Glutamatergic neuron (in vitro differentiated cells): ENCODE measurements around the gene P2RY6. TPM values are rescaled to one million over a fixed set of nuclear protein-coding genes. Genes with fewer than 3 reads are reported as not detected.
A peak's percentile ranks its signal among the peaks of the same experiment; 100 is the strongest.

Experiments used
- DNase-seq: peaks from one replicate; pipeline ENCODE4 v3.0.0; 2022
- H3K27ac Mint-ChIP-seq: one replicate; pipeline ENCODE4 v1.8.0; 2020; ENCODE audit warnings: mild to moderate bottlenecking, mixed read lengths, inconsistent platforms; ENCODE audit not compliant: unreplicated experiment
- H3K27me3 Mint-ChIP-seq: one replicate; pipeline ENCODE4 v1.8.0; 2020; ENCODE audit warnings: mild to moderate bottlenecking, moderate library complexity, mixed read lengths, inconsistent platforms; ENCODE audit not compliant: unreplicated experiment
- H3K36me3 Mint-ChIP-seq: one replicate; pipeline ENCODE4 v1.8.0; 2020; ENCODE audit warnings: mild to moderate bottlenecking, mixed read lengths, inconsistent platforms; ENCODE audit not compliant: unreplicated experiment
- H3K4me1 Mint-ChIP-seq: one replicate; pipeline ENCODE4 v1.8.0; 2020; ENCODE audit warnings: mild to moderate bottlenecking, low read depth, mixed read lengths, inconsistent platforms; ENCODE audit not compliant: unreplicated experiment
- H3K4me3 Mint-ChIP-seq: one replicate; pipeline ENCODE4 v1.8.0; 2020; ENCODE audit warnings: mild to moderate bottlenecking, mixed read lengths, inconsistent platforms; ENCODE audit not compliant: unreplicated experiment
- H3K9me3 Mint-ChIP-seq: one replicate; pipeline ENCODE4 v1.8.0; 2020; ENCODE audit warnings: mild to moderate bottlenecking, moderate library complexity, mixed read lengths, inconsistent platforms; ENCODE audit not compliant: unreplicated experiment
- total RNA-seq: library from RNA; stranded (reverse); fragmentation: NEBNext Ultra II Directional; extraction: Animal tissue kit (Norgen Biotek cat#: 25700); gene quantifications from one replicate; pipeline ENCODE4 v1.2.1, GENCODE V29; 2021; ENCODE audit not compliant: unreplicated experiment
- TF ChIP-seq, protein P1 (sequence below): fragments of 200-600 bp; sonication (generic); IDR thresholded peaks from one replicate; pipeline ENCODE4 v1.5.0; 2021; ENCODE audit not compliant: partially characterized antibody, unreplicated experiment

The P2RY6 gene
- total RNA-seq, 1 donor from 2014 or later = not detected

DNA sequence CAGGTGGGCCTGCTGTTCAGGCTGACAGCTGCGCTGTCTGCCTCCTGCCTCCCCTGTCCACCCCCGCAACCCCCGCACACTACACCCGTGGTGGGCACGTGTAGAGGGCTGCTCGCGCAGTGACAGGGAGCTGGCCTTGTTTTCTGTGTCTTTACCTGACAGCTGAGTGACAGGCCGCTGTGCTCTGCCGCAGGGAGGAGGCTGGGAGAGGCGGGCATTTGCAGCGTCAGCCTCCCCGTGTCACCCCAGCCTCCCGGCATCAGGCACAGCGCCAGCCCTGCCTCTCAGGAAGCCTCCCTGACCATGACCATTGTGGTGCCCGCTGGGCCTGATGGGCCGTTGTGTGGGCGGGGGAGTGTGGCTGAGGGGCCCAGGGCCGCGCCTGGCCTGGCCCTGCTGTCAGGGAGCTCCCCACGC, 72.1 kb downstream of the P2RY6 start:
- H3K4me1 Mint-ChIP-seq = peaks cover 29% of the 10 kb centered on the region

GRCh38 chr11:73345481-73346160, 73.5 kb downstream of the P2RY6 start:
- peaks cover 11% of the 10 kb centered on the region for H3K27me3 Mint-ChIP-seq
- DNase-seq = no peak
- no peak overlapping the region for H3K4me3 Mint-ChIP-seq
- H3K27ac Mint-ChIP-seq = no peak overlapping the region
- H3K9me3 Mint-ChIP-seq = peaks cover 4% of the 10 kb centered on the region
- H3K4me1 Mint-ChIP-seq = peaks cover 18% of the 10 kb centered on the region
- no peaks in the 10 kb centered on the region for H3K36me3 Mint-ChIP-seq
- TF ChIP-seq, protein P1, sequence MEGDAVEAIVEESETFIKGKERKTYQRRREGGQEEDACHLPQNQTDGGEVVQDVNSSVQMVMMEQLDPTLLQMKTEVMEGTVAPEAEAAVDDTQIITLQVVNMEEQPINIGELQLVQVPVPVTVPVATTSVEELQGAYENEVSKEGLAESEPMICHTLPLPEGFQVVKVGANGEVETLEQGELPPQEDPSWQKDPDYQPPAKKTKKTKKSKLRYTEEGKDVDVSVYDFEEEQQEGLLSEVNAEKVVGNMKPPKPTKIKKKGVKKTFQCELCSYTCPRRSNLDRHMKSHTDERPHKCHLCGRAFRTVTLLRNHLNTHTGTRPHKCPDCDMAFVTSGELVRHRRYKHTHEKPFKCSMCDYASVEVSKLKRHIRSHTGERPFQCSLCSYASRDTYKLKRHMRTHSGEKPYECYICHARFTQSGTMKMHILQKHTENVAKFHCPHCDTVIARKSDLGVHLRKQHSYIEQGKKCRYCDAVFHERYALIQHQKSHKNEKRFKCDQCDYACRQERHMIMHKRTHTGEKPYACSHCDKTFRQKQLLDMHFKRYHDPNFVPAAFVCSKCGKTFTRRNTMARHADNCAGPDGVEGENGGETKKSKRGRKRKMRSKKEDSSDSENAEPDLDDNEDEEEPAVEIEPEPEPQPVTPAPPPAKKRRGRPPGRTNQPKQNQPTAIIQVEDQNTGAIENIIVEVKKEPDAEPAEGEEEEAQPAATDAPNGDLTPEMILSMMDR = no peak

More for the DNA sequence above, 72.1 kb downstream of the P2RY6 start:
- Mint-ChIP-seq H3K27ac (no peak overlapping the region), H3K27me3 (peaks cover 12% of the 10 kb centered on the region), H3K36me3 (no peaks in the 10 kb centered on the region), H3K4me3 (peak overlapping the region; percentile 84), H3K9me3 (peaks cover 4% of the 10 kb centered on the region)
- TF ChIP-seq, protein P1 = no peak
- no peak for DNase-seq

DNA sequence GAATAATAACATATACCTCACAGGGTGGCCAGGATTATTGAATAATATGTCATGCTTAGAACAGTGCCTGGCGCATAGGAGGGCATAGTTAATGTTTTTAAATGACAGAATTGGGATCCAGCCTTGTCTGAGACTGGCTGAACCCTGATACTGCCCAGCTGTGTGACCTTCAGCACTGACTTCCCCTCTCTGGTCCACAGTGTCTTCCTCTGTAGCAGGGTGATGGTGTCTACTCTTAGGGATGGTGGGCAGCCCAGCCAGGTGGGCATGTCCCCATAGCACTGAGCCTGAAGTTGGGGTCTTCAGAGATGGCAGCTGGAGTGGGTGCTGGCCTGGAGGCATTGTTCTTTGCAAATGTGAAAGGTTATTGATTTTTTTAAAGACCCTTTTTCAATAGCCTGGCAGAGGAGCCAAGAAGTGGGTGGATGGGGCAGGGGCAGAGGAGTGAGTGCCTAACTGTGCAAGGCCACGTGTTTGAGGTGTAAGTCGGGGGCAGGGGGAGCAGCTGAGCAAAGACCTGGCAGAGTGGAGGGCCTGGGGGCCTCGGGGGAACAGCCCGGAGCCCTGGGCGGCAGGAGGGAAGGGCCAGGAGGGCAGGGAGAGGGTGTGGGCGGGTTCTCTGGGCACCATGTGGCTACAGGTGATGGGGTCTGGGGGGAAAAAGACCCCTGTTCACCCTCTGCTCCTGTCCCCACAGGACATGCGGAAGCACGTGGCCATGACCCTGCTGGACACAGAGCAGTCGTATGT, 74.2 kb downstream of the P2RY6 start:
- TF ChIP-seq, protein P1 = no peak
- H3K27ac Mint-ChIP-seq = no peak overlapping the region
- H3K4me3 Mint-ChIP-seq = no peak overlapping the region
- H3K27me3 Mint-ChIP-seq = peaks cover 11% of the 10 kb centered on the region
- H3K36me3 Mint-ChIP-seq = no peaks in the 10 kb centered on the region
- peaks cover 16% of the 10 kb centered on the region for H3K4me1 Mint-ChIP-seq
- peaks cover 4% of the 10 kb centered on the region for H3K9me3 Mint-ChIP-seq
- DNase-seq = no peak

GRCh38 chr11:73347067-73347466, 74.9 kb downstream of the P2RY6 start:
- Mint-ChIP-seq H3K9me3 (peaks cover 4% of the 10 kb centered on the region), H3K4me3 (no peak overlapping the region)

More at GRCh38 chr11:73347067-73347466, 74.9 kb downstream of the P2RY6 start:
- Mint-ChIP-seq H3K27ac (no peak overlapping the region), H3K36me3 (no peaks in the 10 kb centered on the region), H3K4me1 (peaks cover 10% of the 10 kb centered on the region), H3K27me3 (peaks cover 11% of the 10 kb centered on the region)
- TF ChIP-seq, protein P1 = no peak
- no peak for DNase-seq

Other genes starting within 250 kb of the P2RY6 start
- gene FCHSD2, start 130.0 kb upstream of the P2RY6 start, total RNA-seq = 19.7 TPM
- gene P2RY2, start 54.1 kb upstream of the P2RY6 start, total RNA-seq = 0.69 TPM
- 43.3 TPM for gene ARHGEF17, start 35.9 kb downstream of the P2RY6 start, total RNA-seq
- 9.2 TPM for gene RELT, start 104.1 kb downstream of the P2RY6 start, total RNA-seq